ENCODE results near the gene YPEL5. TPM values are rescaled to one million over a fixed set of nuclear protein-coding genes. Genes with fewer than 3 reads are reported as not detected.

YPEL5 gene
- total RNA-seq, 1 donor from 2014 or later, result 71.5 TPM

GRCh38 chr2:30105556-30105955, 41.3 kb upstream of the YPEL5 start:
- Mint-ChIP-seq H3K4me1 (ENCODE audit: low read depth, unreplicated experiment) (peaks cover 3% of the 10 kb centered on the region), H3K27me3 (ENCODE audit: unreplicated experiment) (no peaks in the 10 kb centered on the region), H3K27ac (ENCODE audit: unreplicated experiment) (no peak overlapping the region), H3K36me3 (ENCODE audit: unreplicated experiment) (no peaks in the 10 kb centered on the region), H3K4me3 (ENCODE audit: unreplicated experiment) (no peak overlapping the region), H3K9me3 (ENCODE audit: unreplicated experiment) (no peaks in the 10 kb centered on the region)
- no peak for DNase-seq
- TF ChIP-seq CTCF (IDR thresholded peaks at IDR 0.05; ENCODE audit: partially characterized antibody, unreplicated experiment), result no peak

- no peak for DNase-seq
- H3K27me3 Mint-ChIP-seq (ENCODE audit: unreplicated experiment), result no peaks in the 10 kb centered on the region
- H3K36me3 Mint-ChIP-seq (ENCODE audit: unreplicated experiment), result no peaks in the 10 kb centered on the region
Measured at GRCh38 chr2:30106543-30106942, 40.3 kb upstream of the YPEL5 start.

GRCh38 chr2:30108192-30108591, 38.6 kb upstream of the YPEL5 start:
- DNase-seq, result no peak
- Mint-ChIP-seq H3K4me1 (ENCODE audit: low read depth, unreplicated experiment) (peaks cover 3% of the 10 kb centered on the region), H3K27me3 (ENCODE audit: unreplicated experiment) (no peaks in the 10 kb centered on the region), H3K4me3 (ENCODE audit: unreplicated experiment) (no peak overlapping the region), H3K9me3 (ENCODE audit: unreplicated experiment) (no peaks in the 10 kb centered on the region), H3K27ac (ENCODE audit: unreplicated experiment) (no peak overlapping the region), H3K36me3 (ENCODE audit: unreplicated experiment) (no peaks in the 10 kb centered on the region)
- no peak for TF ChIP-seq CTCF (IDR thresholded peaks at IDR 0.05; ENCODE audit: partially characterized antibody, unreplicated experiment)

More at GRCh38 chr2:30106543-30106942, 40.3 kb upstream of the YPEL5 start:
- Mint-ChIP-seq H3K27ac (ENCODE audit: unreplicated experiment) (no peak overlapping the region), H3K4me1 (ENCODE audit: low read depth, unreplicated experiment) (peaks cover 3% of the 10 kb centered on the region), H3K9me3 (ENCODE audit: unreplicated experiment) (no peaks in the 10 kb centered on the region), H3K4me3 (ENCODE audit: unreplicated experiment) (no peak overlapping the region)
- TF ChIP-seq CTCF (IDR thresholded peaks at IDR 0.05; ENCODE audit: partially characterized antibody, unreplicated experiment), result no peak

GRCh38 chr2:30108851-30109250, 38.0 kb upstream of the YPEL5 start:
- no peaks in the 10 kb centered on the region for H3K27me3 Mint-ChIP-seq (ENCODE audit: unreplicated experiment)
- H3K9me3 Mint-ChIP-seq (ENCODE audit: unreplicated experiment), result no peaks in the 10 kb centered on the region
- no peak for TF ChIP-seq CTCF (IDR thresholded peaks at IDR 0.05; ENCODE audit: partially characterized antibody, unreplicated experiment)
- no peaks in the 10 kb centered on the region for H3K36me3 Mint-ChIP-seq (ENCODE audit: unreplicated experiment)
- H3K4me1 Mint-ChIP-seq (ENCODE audit: low read depth, unreplicated experiment), result peaks cover 3% of the 10 kb centered on the region
- no peak overlapping the region for H3K4me3 Mint-ChIP-seq (ENCODE audit: unreplicated experiment)
- no peak for DNase-seq
- no peak overlapping the region for H3K27ac Mint-ChIP-seq (ENCODE audit: unreplicated experiment)

GRCh38 chr2:30109856-30110255, 37.0 kb upstream of the YPEL5 start:
- no peak overlapping the region for H3K4me3 Mint-ChIP-seq (ENCODE audit: unreplicated experiment)
- TF ChIP-seq CTCF (IDR thresholded peaks at IDR 0.05; ENCODE audit: partially characterized antibody, unreplicated experiment), result no peak
- no peak for DNase-seq
- H3K9me3 Mint-ChIP-seq (ENCODE audit: unreplicated experiment), result peaks cover 2% of the 10 kb centered on the region
- no peaks in the 10 kb centered on the region for H3K36me3 Mint-ChIP-seq (ENCODE audit: unreplicated experiment)
- H3K27ac Mint-ChIP-seq (ENCODE audit: unreplicated experiment), result no peak overlapping the region
- H3K27me3 Mint-ChIP-seq (ENCODE audit: unreplicated experiment), result no peaks in the 10 kb centered on the region
- H3K4me1 Mint-ChIP-seq (ENCODE audit: low read depth, unreplicated experiment), result no peaks in the 10 kb centered on the region

Measured in glutamatergic neuron (in vitro differentiated cells).